Activated CD8-positive, alpha-beta memory T cell treated with anti-CD3 and anti-CD28 coated beads, Interleukin-2, amount 50 U/mL, for 1 hour (primary cell): Measurements from ENCODE around the gene FOSL2.
"Not testable (repeated sequence)": the region's sequence is repeated elsewhere in the genome, so short reads cannot be mapped to it uniquely, and the experiment has no call there.

Source experiments
- DNase-seq: peaks from one replicate; pipeline ENCODE4 v3.0.0-alpha.2; 2020; ENCODE audit errors: extremely low read depth

FOSL2 gene

GRCh38 chr2:28357055-28357454 is 35.6 kb upstream of the FOSL2 start:
- DNase-seq: no peak

- no peak for DNase-seq
These were observed 34.5 kb upstream of the FOSL2 start for GRCh38 chr2:28357948-28358667.

DNA sequence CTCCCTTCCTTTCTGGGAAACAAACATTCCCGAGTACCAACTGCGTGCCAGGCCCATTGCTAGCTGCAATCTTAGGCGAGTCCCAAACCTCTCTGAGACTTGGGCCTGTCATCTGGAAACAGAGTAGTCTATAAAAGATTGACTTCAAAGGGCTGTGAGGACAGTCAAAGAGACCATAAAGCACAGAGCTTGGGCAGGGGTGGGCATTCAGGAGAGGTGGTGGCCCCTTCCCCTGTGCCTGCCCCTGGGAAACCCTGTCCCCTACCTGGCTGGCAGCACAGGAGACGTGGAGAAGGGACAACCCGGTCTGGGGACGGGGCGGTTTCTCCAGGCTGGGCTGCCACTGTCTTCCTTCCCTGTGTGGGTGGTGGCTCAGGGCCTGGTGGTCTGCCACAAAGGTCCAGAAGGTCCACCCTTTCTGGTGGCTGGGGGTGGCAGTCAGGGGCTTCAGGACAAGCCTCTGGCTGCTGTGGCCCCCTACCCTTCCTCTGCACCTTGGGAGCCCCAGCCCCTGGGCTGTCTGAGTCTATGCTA is 33.9 kb upstream of the FOSL2 start:
- DNase-seq: no peak

DNA sequence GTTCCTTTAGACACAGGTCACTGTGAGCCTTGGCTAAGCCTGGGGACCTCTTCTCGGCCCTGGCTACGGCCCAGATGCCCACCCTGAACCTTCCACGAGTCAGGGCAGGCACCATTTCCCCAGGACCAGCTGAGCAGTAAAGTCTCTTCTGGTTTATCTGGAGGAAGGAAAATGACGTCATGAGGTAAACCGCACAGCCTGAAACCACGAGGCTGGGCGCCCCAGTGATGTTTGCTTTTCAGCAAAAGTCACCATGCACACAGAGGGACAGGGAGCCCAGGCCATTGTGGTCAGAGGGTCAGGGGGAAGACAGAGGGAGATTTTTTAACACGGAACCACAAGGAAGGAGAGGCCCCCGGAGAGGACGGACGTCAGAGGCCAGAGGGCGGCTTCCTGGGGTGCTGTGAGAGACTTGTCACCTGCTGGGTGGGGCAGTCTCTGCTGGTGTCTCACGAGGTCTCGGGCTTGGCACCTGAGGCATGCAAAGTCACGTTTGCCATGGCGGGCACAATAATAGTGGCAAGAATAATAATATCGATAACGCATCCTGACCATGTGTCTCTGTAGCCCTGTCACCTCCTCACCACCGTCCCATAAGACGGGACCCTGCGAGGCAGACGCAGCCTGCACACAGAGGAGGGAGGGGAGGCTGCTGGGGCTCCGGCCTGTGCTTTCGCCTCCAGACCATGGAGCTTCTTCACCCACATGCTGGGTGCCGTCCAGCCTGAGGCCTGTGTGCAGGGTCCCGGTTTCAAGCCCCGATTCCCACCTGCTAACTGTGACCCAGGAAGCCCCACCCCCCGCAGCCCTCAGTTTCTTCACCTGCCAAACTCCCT is 33.2 kb upstream of the FOSL2 start:
- DNase-seq: peak; percentile 81

DNA sequence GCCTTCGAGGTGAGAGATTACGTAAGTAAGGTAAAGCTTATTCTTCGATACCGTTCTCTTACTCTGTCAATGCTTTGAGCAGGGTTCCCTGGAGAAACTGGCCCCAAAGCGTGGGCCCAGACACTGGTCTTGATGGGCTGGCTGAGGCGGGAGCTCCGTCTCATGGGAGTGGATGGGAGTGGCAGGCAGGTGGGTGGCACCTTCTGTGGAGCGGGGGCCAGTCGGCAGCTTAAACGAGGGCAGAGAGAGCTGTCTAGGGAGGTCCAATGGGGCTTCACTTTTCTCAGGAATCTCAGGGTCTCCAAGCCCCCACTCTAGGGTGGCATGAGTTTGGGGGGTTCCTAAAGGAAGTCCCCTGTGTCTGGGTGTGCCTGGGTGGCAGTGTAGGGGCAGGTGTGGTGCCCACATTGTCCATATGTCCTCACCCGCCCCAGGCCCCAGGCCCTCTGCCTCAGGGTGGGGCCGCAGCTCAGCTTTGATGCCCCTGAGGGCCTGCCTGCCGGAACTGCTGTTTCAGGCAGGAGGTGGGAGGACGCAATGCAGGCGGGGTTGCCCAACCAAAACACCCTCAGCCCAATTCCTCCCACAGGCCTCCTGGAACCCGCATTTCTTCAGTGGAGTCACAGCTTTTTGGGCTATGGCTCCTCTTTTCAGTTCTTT is 32.5 kb upstream of the FOSL2 start:
- DNase-seq: no peak

DNA sequence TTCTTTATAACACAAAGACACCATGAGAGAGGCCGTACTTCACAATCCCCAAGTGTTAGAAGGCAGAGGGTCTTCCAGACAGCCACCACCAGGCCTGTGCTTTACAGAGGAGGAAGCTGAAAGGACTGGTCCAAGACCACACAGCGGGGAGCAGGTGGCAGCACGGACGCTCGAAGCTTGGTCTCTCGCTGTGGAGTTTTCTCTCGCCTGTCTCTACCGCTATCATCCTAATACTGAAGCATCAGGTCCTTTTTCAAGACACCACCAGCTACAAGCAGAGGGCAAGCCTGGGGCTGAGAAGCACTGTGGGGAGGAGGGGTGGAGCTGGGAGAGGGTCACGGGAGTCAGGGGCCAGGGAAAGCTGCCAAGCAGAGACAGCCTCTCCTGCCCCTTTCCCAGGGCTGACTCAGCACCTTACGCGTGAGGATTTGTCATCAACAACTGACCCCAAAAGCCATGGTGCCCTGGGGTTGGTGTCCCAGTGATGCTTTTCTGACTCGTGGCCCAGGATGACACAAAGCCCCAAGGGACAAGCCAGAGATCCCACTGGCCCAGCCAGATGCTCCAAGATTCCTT is 31.9 kb upstream of the FOSL2 start:
- DNase-seq: no peak

GRCh38 chr2:28361991-28362710 is 30.5 kb upstream of the FOSL2 start:
- no peak for DNase-seq

GRCh38 chr2:28362991-28363521 is 29.6 kb upstream of the FOSL2 start:
- no peak for DNase-seq

DNA sequence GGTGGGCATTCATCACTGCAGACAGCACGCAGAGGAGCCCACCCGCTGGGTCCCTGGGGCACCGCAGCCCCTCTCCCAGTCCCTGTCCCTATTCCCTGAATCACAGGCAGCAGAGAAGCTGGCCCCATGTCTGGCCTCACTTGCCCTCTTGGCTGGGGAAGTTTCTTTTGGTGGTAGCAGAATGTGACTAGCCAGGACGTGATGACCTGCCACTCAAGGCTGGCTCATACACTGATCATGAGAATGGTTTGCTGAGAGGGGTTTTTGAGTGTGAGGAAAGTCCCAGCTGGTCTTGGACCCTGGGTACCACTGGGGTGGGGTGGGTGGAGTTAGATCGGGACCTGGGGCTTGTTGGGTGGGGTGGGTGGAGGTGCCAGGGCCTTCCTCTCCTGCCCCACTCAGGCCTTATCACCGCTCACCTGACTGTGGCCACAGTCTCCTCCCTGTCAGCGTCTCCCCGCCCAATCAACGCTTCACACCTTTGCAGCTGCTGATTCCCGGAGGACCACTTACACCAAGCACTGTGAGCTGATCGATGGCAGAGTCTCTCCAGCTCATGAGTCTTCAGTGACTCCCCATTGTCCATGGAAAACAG is 28.9 kb upstream of the FOSL2 start:
- DNase-seq: no peak

GRCh38 chr2:28364610-28365009 is 28.0 kb upstream of the FOSL2 start:
- DNase-seq: no peak

DNA sequence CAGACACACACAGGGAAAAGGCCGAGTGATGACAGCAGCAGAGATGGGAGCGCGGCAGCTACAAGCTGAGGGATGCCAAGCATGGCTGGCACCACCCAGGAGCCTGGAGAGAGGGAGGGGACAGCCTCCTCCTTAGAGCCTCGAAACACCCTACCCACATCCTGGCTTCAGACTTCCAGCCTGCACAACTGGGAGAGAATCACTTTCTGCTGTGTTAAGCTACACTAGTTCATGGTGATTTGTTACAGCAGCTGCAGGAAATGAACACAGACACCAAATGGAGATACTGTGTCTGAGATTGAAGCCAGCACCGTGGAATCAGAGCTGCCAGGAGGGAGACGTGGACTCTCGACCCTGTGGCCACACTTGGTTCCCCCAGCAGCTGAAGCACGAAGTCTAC is 27.5 kb upstream of the FOSL2 start:
- DNase-seq: no peak

- DNase-seq: no peak
These were observed 26.5 kb upstream of the FOSL2 start for GRCh38 chr2:28366149-28366495.

- DNase-seq: peak; percentile 43
These were observed 26.0 kb upstream of the FOSL2 start for GRCh38 chr2:28366496-28367282.

DNA sequence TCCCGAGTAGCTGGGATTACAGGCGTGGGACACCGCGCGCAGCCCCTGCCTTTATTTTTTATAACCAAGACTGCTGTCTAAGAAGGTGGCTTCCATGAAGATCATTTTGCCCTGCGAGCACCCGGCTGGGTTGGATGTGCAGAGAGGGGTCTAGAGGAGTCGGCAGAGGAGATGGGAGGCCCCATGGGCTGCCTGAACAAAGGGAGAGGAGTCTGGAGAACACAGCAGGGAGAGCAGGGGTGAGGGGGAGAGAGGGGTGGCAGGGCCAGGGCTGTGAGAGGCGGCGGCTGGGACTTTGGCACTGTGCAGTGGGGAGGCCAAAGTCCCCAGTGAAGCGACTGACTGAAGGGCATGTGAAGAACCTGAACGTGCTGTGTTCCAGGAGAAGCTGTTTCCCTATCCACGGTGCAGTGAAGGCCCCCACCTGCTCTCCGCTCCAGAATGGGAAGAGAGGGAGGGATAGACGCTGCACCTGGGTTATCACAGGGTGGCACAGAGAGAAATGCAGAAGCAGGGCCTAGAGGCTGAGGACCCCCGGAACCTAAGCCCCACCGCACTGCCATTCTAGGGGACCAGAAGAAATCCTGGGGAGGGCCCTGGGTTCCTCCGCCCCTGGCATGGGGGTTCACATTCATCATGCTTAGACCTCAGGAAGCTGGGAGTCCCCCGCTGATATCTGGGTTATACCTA is 24.8 kb upstream of the FOSL2 start:
- DNase-seq: no peak

GRCh38 chr2:28368357-28368798 is 24.3 kb upstream of the FOSL2 start:
- DNase-seq: no peak

DNA sequence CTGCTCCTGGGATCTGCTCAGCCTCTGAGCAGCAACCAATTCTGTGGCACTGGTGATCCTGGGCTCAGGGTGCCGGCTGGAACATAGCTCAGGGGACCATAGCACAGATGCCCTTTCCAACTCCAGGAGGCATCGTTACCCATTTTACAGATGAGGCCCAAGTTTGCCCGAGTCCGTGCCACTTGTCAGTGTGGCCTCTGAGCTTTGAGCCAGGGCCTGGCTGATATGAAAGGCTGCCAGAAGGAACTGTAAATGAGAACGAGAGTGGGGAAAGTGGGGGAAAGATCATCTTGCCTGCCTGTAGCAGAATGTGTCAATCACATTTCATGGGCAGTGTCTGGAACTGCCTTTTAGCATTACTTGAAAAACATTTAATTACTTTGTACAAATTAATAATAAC is 23.3 kb upstream of the FOSL2 start:
- no peak for DNase-seq

GRCh38 chr2:28370354-28370753 is 22.3 kb upstream of the FOSL2 start:
- DNase-seq: no peak

- DNase-seq: not testable (repeated sequence)
These were observed 20.9 kb upstream of the FOSL2 start for GRCh38 chr2:28371728-28372127.

DNA sequence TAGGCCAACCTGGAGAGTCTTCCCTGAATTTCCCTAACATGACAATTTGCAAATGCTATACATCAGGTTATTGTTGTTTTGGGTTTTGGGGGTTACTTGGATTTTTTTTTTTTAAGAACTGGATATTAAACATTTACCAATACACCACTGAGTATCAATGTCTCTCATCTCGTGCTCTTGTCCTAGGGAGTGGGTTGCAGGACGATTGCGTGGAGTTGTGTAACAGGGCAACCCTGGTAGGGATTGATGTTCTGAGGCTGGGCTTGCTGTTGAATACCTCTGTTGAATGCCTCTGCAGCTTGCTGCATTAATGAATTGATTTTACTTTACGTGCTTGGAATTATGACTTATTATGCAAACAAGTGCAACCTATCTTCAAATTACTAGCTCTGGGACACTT is 18.8 kb upstream of the FOSL2 start:
- DNase-seq: no peak
